ENCODE results near the gene ZC3H12C. TPM values are rescaled to one million over a fixed set of nuclear protein-coding genes. Genes with fewer than 3 reads are reported as not detected.

ZC3H12C gene
- total RNA-seq, 1 donor from 2014 or later = 14.8 TPM

DNA sequence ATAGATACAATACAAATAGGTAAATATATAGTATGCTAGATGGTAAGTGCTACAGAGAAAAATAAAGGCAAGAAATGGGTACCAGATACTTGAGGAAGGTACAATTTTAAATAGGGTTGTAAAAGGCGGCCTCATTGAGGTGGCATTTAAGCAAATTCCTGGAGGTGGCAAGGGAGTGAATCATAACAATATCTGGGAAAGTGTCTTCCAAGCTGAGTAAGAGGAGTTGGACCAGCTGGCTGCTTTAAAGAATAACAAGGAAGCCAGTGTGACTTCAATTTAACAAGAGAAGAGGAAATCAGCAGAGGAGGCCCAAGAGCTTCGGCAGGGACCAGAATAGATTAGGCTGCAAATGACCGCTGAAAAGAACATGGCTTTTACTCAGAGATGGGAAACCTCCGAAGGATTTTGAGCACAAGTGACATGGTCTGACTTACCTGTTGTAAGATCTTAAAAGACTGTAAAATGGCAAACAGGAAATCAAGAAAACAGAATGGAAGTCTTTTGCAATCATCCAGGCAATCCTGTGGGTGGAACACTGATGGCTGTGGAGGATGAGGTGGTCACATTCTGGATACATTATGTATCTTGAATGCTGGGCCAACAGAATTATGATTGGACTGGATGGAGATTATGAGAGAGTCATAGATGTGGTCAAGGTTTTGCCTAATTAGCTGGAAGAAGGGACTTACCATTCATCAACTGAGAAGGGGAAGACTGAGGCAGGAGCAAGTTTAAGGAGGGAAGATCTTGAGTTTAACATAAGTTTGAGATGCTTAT is 126.0 kb downstream of the ZC3H12C start:
- H3K27me3 ChIP-seq = no peaks in the 10 kb centered on the region
- no peaks in the 10 kb centered on the region for H3K36me3 ChIP-seq
- no peaks in the 10 kb centered on the region for H3K4me1 ChIP-seq
- DNase-seq = no peak
- intact Hi-C loops (cut with DNase I) = no loop called here
- TF ChIP-seq, protein P1, sequence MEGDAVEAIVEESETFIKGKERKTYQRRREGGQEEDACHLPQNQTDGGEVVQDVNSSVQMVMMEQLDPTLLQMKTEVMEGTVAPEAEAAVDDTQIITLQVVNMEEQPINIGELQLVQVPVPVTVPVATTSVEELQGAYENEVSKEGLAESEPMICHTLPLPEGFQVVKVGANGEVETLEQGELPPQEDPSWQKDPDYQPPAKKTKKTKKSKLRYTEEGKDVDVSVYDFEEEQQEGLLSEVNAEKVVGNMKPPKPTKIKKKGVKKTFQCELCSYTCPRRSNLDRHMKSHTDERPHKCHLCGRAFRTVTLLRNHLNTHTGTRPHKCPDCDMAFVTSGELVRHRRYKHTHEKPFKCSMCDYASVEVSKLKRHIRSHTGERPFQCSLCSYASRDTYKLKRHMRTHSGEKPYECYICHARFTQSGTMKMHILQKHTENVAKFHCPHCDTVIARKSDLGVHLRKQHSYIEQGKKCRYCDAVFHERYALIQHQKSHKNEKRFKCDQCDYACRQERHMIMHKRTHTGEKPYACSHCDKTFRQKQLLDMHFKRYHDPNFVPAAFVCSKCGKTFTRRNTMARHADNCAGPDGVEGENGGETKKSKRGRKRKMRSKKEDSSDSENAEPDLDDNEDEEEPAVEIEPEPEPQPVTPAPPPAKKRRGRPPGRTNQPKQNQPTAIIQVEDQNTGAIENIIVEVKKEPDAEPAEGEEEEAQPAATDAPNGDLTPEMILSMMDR (IDR thresholded peaks at IDR 0.05) = no peak
- no peak overlapping the region for H3K27ac ChIP-seq
- ATAC-seq = no peak
- H3K4me3 ChIP-seq = no peak overlapping the region
- H3K9me3 ChIP-seq = no peaks in the 10 kb centered on the region

Other genes starting within 250 kb of the ZC3H12C start
- 146 TPM for gene RDX, start 203.2 kb downstream of the ZC3H12C start, total RNA-seq

All from upper lobe of right lung (tissue), 1 donor.